HTR-8/SVneo (cell line): ENCODE data around the gene FAM222B.
"Not testable (repeated sequence)": the region's sequence is repeated elsewhere in the genome, so short reads cannot be mapped to it uniquely, and the experiment has no call there.

Experiments used
- DNase-seq: peaks from one replicate; pipeline ENCODE4 v3.0.0; 2011; ENCODE audit warnings: low spot score, mixed read lengths; ENCODE audit not compliant: insufficient read length
- FAIRE-seq: peaks from 2 replicates; lab custom pipeline; 2011; peaks lifted over from hg19 to GRCh38; lab: Jason Lieb, UNC

FAM222B gene, protein sequence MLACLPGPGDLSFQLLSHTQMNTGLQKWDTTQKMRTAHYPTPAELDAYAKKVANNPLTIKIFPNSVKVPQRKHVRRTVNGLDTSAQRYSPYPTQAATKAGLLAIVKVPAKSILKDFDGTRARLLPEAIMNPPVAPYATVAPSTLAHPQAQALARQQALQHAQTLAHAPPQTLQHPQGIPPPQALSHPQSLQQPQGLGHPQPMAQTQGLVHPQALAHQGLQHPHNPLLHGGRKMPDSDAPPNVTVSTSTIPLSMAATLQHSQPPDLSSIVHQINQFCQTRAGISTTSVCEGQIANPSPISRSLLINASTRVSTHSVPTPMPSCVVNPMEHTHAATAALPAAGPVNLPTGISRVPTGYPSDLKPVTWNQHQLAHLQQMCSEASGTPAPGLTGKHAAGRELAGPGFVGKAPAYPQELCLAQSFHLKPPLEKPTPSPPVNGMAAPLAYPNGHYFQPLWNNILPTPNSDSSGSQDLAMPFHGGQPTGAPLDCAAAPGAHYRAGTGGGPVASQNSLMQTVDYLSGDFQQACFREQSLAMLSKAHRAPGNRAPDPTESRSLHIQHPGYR

DNA sequence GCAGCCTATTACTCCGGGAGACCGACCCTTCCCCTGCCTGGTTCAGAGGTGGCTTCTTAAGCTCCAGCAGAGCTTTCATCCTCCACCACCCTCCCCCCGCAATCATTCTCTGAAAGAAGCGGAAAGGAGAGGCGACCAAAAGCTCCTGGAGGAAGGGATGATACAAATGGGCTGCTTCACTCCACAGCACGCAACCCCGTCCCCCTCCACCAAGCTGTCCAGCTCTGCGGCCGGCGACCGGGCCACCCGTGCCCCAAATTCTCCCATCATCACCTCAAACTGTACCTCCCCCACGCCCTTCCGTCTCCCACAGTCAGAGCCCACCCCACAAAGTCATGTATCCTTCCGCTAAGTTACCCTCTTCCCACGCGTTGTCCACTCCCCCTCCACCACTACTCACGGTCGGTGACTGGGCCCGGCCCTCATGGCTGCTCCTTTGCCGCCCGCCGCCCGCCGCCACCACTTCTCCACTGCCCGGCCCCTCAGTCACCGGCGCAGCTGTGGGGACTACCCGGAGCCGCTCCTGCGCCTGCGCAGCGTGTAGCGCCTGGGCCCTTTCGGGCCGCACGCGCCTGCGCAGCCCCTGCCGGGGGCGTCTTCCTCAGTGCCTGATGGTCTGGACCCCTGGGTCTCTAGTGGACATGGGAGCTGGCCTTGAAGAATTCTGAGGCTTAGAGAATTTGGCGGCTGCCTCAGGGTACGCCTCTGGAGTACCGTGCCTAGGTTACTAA, at the start of gene FAM222B:
FAM222B (minus strand) TSS at position 509 of the 731 bp plus-strand sequence. CDS start 76,123 bp downstream, outside the sequence.
- FAIRE-seq: peak; percentile 59

GRCh38 chr17:28892024-28892423, 49.4 kb upstream of the FAM222B start:
- DNase-seq (no peak), FAIRE-seq (no peak)

More for the DNA sequence above, at the start of gene FAM222B:
- peak; percentile 99 for DNase-seq

DNA sequence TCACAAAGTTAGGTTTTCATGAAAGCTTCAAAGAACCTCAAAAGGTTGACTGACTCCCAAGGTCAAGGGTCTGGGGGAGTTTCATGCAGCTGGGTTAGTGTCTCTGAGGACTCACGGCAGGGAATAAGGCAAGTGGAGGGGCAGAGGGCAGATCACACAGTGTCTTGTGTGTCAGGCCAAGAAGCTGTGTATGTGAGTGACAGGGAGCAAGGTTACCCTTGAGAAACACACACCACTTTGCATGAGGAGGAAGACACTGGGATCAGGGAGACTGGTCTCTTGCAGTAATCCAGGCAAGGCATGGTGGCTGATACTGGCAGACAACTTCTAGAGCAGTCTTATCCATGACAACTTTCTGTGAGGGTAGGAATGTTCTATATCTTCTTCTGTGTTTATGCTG, 48.6 kb upstream of the FAM222B start:
- no peak for FAIRE-seq

DNA sequence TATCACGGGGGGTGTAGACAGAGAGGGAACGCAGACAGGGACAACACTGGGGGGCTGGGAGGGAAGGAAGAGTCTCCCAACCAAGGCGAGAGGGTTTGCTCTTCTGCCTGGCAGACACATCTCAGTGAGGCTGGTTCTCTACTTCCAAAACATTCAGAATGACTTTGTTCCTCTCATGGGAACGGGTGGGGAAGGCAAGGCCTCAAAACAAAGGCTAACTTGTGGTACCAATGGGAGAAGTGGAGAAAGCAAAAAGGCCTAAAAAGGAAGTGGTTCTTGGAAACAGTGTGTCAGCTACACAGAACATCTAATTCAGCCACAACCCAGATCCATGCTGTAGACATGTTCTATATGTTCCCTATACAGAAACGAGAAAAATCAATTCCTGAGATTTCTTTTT, 47.4 kb upstream of the FAM222B start:
- no peak for DNase-seq

More for the DNA sequence above, 48.6 kb upstream of the FAM222B start:
- DNase-seq: no peak

DNA sequence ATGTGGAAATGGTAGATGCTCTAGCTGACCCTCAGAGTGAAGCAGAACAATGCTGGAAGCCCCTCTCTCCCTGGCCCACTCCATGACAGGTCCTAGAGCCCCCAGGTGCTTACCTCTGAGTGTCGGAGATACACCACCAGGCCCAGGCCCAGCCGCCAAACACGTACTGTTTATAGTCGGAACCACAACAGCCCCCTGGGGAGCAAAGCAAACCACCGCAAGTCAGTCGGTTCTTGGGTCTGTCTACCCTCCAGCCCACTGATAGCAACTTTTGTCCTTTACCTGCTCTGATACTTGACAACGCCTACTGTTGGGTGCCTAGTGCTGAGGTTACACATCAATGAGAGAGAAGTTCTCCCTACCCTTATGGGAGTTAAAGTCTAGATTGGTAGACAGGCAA, 46.2 kb upstream of the FAM222B start:
- FAIRE-seq (no peak), DNase-seq (no peak)

More for the DNA sequence above, 47.4 kb upstream of the FAM222B start:
- no peak for FAIRE-seq

DNA sequence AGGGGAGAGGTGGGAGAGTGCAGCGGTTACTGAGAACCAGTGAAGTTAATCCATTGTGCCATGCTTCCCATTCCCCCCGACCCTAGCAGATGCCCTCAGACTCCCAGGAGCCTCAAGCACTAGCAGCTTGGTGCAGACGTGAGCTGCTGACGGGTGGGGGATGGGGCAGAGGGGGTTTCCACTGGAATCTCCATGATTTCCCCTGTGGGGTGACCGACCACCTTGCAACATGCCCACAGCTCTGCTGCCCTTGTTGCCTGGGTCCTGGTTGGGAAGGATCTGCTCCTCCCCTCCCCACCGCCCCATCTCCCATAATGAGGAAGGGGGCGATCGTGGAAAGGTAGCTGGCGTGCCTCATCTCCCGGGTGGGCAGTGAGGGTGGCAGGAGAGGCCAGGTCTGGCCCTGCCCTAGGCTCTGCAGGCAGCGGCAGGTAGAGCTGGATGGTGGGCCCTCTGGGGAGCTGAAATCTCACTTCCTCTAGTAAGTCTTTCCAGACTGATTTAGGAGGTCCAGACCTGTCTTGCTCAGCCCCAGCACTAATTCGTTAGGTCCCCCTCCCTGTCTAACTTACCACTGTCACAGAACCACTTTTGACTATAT, 45.4 kb upstream of the FAM222B start:
- FAIRE-seq (no peak), DNase-seq (no peak)

DNA sequence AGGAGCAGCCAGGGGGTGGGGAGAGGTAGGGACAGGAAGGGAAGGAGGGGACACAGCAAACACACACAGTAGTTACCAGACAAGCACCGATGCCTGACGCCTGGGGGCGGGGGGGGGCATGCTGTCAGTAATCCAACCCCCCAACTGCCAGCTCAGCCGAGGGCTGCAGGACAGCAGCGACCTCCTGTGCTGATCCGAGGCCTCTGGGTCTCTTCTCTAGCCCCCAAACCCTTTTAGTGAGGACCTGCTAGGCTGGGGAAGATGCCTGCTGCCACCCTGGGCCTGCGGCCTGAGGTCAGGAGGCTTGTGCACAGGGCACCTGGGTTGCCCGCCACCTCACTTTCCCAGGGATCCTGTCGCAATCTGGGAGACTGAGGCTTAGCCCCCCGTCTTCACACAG, 43.4 kb upstream of the FAM222B start:
- FAIRE-seq (no peak), DNase-seq (no peak)

- no peak for DNase-seq
- FAIRE-seq: no peak
Observed at GRCh38 chr17:28885363-28885762, 42.8 kb upstream of the FAM222B start.

GRCh38 chr17:28883967-28884702, 41.5 kb upstream of the FAM222B start:
- DNase-seq (no peak), FAIRE-seq (no peak)

GRCh38 chr17:28882154-28882895, 39.7 kb upstream of the FAM222B start:
- peak; percentile 38 for FAIRE-seq

DNA sequence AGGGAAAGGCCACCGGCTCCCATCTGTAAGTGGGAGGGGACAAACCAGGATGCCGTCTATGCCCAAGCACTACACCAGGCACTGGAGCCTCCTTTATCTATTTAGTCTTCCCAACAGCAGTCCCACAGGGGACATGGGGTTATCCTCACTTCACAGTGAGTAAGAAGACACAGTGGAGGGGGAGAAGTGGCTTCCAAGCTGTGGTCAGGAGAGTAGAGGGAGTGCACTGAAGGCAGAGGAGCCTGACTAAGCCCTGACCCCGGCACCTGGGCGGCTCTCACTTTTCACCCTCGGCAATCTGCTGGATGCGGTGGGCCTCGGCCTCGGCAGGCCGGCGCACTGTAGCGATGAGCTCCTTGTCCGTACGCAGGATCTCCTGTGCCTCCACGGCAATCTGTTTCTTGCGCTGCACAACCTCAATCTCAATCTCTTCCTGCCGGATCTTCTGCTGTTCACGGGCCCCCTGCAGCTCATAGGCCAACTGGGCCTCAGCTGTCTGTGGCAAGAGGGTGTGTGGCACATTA, 39.0 kb upstream of the FAM222B start:
- no peak for FAIRE-seq

More at GRCh38 chr17:28882154-28882895, 39.7 kb upstream of the FAM222B start:
- no peak for DNase-seq

GRCh38 chr17:28880572-28880945, 38.0 kb upstream of the FAM222B start:
- DNase-seq (no peak), FAIRE-seq (no peak)

More for the DNA sequence above, 39.0 kb upstream of the FAM222B start:
- DNase-seq: no peak

DNA sequence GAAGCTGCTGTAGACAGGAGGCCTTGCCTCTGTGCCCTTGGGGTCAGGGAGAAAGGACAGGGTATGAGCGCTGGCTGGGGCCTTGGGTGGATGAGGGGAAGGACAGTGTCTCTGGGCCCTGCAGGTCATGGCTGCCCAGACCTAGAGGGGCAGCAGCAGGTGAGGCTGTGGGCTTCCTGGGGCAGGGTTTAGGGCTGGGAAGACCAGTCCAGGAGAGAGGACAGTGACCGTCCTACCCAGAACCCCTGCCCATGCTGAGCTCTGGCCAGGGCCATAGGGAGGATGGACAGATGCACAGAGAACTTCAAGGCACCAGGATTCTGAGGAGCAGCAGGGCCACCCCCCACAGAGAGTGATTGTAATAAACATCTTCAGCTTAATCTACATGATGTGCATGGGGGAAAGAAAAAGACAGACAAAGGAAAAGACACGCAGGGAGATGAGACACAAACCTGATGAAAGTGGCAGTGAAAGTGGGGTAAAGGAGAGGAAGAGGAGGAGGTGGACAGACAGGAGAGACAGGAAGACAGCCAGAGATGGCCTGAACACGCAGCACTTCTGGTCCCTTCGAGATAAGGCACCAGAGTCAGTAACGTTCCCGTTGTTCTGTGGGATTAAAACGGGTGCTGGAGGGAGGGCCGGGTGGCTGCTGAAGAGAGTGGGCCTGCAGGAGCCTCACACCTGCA, 37.4 kb upstream of the FAM222B start:
- FAIRE-seq: no peak

DNA sequence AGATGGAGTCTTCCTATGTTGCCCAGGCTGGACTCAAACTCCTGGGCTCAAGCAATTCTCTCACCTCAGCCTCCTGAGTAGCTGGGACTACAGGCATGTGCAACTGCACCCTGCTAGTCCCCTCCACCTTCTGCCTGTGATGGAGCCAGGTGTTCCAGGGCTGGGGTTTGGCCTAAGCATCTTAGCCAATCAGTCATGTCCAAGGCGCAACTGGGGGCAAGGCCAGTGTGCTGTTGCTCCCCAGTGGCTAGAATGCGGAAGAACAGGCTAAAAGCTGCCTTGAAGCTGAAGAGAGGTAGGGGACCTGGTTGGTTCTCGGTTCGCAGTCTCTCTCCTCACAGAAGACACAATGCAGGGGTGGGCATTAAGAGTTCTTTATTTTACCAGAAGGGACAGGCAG, 36.4 kb upstream of the FAM222B start:
- DNase-seq (peak; percentile 73), FAIRE-seq (peak; percentile 46)

More for the DNA sequence above, 37.4 kb upstream of the FAM222B start:
- DNase-seq: no peak

GRCh38 chr17:28878158-28878910, 35.7 kb upstream of the FAM222B start:
- no peak for DNase-seq

DNA sequence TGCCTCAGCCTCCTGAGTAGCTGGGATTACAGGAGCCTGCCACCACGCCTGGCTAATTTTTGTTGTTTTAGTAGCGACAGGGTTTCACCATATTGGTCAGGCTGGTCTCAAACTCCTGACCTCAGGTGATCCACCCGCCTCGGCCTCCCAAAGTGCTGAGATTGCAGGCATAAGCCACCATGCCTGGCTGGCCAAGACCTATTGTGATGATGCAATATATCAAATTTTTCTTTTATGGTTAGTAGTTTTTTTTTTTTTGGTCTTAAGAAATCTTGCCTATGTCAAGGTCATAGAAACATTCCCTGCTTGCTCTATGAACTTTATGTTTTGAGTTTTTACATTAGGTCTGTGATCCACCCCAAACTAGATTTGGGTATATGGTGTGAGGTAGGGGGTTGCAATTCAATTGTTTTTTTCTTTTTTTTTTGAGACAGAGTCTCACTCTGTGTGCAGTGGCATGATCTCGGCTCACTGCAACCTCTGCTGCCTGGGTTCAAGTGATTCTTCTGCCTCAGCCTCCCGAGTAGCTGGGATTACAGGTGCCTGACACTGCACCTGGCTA, 34.6 kb upstream of the FAM222B start:
- DNase-seq, FAIRE-seq: not testable (repeated sequence)

More at GRCh38 chr17:28878158-28878910, 35.7 kb upstream of the FAM222B start:
- FAIRE-seq: no peak

- DNase-seq (no peak), FAIRE-seq (no peak)
Observed at GRCh38 chr17:28875848-28876550, 33.4 kb upstream of the FAM222B start.
